Measurements from ENCODE around the gene EIF4E.
"Not testable (repeated sequence)": the region's sequence is repeated elsewhere in the genome, so short reads cannot be mapped to it uniquely, and the experiment has no call there.

EIF4E gene

GRCh38 chr4:98872120-98872906, 56.6 kb downstream of the EIF4E start:
- not testable (repeated sequence) for DNase-seq

DNA sequence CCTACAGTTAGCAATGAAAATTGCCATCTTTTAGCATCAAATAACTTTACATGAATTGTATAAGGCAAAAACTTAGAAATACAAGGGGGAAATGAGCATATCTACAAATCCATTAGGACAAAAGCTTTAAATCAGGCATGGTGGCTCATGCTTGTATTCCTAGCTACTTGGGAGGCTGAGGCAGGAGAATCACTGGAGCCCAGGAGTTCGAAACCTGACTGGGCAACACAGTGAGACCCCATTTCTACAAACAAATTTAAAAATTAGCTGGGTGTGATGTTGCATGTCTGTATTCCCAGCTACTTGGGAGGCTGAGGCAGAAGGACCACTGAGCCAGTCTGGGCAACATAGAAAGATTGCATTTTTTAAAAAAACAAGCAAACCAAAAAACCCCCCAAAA, 61.3 kb downstream of the EIF4E start:
- no peak for DNase-seq

DNA sequence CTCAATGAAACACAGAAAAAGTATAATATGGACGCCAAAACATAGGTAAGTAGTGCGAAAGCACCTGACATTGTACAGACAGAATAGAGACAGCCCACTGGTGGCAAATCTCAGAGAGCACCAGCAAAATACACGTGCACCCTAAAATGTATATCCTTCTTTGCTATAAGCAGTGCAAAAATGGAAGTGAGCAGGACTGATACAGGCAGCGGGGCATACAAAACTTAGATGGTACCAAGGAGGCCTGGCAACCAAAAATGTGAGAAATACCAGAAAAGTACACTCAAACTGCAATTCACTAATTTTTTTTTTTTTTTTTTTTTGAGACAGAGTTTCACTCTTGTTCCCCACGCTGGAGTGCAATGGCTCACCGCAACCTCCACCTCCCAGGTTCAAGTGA, 63.9 kb downstream of the EIF4E start:
- no peak for DNase-seq

GRCh38 chr4:98864560-98864959, 64.4 kb downstream of the EIF4E start:
- no peak for DNase-seq

- DNase-seq: no peak
Measured at GRCh38 chr4:98862371-98862770, 66.6 kb downstream of the EIF4E start.

GRCh38 chr4:98861100-98861884, 67.6 kb downstream of the EIF4E start:
- no peak for DNase-seq

DNA sequence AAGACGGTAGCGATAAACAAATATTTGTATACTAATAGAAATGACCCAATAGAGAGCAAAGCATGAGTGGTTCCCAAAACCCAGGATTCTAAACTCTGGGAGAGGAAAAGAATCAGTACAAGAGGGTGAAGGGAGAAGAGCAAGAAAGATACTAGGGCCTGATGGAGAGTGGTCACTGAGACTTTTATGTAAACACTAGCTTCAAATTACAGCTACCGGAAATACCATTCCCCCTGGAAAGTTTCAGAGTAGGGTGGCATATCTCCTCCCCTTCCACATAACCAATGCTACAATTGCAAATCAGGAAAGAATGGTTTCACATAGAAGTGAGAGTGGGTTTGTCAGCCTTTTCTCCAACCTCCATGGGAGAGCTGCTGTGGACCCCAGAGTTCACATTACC, 77.1 kb downstream of the EIF4E start:
- DNase-seq: no peak

GRCh38 chr4:98850937-98851336, 78.0 kb downstream of the EIF4E start:
- no peak for DNase-seq

DNA sequence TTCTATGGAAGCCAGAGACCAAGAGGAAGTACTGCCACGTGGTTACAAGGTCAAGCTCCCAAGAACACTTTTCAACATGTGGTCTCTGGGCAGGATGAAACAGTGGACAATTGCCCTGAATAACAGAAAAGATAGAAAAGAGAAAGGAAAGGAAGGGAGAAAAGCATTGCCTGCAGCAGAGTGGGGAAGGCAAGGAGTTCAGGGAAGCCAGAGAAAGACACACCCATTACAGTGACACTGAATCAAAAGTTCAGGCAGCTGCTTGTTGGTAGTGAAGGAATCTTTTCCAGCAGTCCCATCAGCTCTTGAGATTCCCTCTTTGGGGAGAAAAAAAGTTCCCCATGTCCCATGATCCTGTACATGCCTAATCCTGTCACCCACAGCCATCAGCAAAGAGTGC, 80.5 kb downstream of the EIF4E start:
- no peak for DNase-seq

DNA sequence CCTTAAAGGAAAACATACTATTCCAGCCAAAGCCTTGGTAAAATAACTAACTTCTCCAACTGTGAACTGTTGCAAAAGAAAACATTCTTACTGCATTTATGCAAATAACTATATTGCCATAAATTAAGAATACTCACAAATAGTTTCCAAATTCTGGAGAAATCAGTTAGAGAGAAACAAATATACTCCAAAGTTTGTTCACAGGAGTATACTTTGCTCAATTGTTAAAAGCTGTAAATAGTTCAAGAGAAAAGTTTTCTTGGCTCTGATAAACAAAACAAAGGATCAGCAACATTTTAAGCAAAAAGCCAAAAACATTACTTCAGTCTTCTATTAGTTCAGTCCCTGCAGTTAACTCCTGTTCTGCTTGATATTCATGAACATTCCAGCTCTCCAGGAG, 83.0 kb downstream of the EIF4E start:
- no peak for DNase-seq

GRCh38 chr4:98842917-98843316, 86.0 kb downstream of the EIF4E start:
- not testable (repeated sequence) for DNase-seq

GRCh38 chr4:98838977-98839618, 89.8 kb downstream of the EIF4E start:
- no peak for DNase-seq

GRCh38 chr4:98838531-98838930, 90.4 kb downstream of the EIF4E start:
- no peak for DNase-seq

GRCh38 chr4:98833384-98833783, 95.5 kb downstream of the EIF4E start:
- no peak for DNase-seq

GRCh38 chr4:98831036-98831435, 97.9 kb downstream of the EIF4E start:
- not testable (repeated sequence) for DNase-seq

Measured in NCI-H1092 treated with DMSO at 0.1 percent for 48 hours (cell line).